Uterus (tissue), 2 donors: ENCODE measurements around the gene JARID2.

ENCODE experiments used
- CTCF ChIP-seq, 4 experiments: fragments of 200-600 bp in 2 of 4; fragments of 450-650 bp in 2 of 4; sonication (generic) in 2 of 4; IDR thresholded peaks; one replicate each; pipeline ENCODE4 v1.5.1; 2016 to 2019; ENCODE audit warnings: antibody characterized with exemption in 4 of 4, mild to moderate bottlenecking in 2 of 4, moderate library complexity in 1 of 4
- POLR2A ChIP-seq, 2 donors: fragments of 450-650 bp; IDR thresholded peaks; one replicate each; pipeline ENCODE4 v1.6.1; 2016; ENCODE audit warnings: antibody characterized with exemption in 2 of 2, mild to moderate bottlenecking in 1 of 2, moderate library complexity in 1 of 2

GRCh38 chr6:15355683-15356099 lies 109.8 kb downstream of the JARID2 start:
- TF ChIP-seq CTCF (IDR thresholded peaks at IDR 0.05) (no peak), POLR2A (IDR thresholded peaks at IDR 0.05) (no peak)
